LNCAP (cell line): Measurements from ENCODE around the gene ACVRL1.

Experiments
- CTCF ChIP-seq: fragments of 450-650 bp; IDR thresholded peaks from 2 replicates; pipeline ENCODE4 v1.5.1; 2017; ENCODE audit warnings: mild to moderate bottlenecking

ACVRL1 gene

GRCh38 chr12:51870504-51870903 lies 36.8 kb upstream of the ACVRL1 start:
- no peak for TF ChIP-seq CTCF

GRCh38 chr12:51871126-51871525 lies 36.2 kb upstream of the ACVRL1 start:
- no peak for TF ChIP-seq CTCF

GRCh38 chr12:51871918-51872688 lies 35.2 kb upstream of the ACVRL1 start:
- no peak for TF ChIP-seq CTCF

GRCh38 chr12:51872689-51872981 lies 34.7 kb upstream of the ACVRL1 start:
- no peak for TF ChIP-seq CTCF

GRCh38 chr12:51873251-51873994 lies 33.9 kb upstream of the ACVRL1 start:
- TF ChIP-seq CTCF, result no peak

GRCh38 chr12:51874000-51874399 lies 33.3 kb upstream of the ACVRL1 start:
- TF ChIP-seq CTCF, result no peak

- TF ChIP-seq CTCF, result no peak
Measured at GRCh38 chr12:51874486-51874885, 32.8 kb upstream of the ACVRL1 start.
